DMS153 treated with DMSO at 0.1 percent for 48 hours (cell line): ENCODE data around the gene ERCC6L.

Source experiments
- DNase-seq: peaks from one replicate; lab custom pipeline; 2025; ENCODE audit not compliant: unreplicated experiment; lab: John Stamatoyannopoulos, UW

Gene ERCC6L

DNA sequence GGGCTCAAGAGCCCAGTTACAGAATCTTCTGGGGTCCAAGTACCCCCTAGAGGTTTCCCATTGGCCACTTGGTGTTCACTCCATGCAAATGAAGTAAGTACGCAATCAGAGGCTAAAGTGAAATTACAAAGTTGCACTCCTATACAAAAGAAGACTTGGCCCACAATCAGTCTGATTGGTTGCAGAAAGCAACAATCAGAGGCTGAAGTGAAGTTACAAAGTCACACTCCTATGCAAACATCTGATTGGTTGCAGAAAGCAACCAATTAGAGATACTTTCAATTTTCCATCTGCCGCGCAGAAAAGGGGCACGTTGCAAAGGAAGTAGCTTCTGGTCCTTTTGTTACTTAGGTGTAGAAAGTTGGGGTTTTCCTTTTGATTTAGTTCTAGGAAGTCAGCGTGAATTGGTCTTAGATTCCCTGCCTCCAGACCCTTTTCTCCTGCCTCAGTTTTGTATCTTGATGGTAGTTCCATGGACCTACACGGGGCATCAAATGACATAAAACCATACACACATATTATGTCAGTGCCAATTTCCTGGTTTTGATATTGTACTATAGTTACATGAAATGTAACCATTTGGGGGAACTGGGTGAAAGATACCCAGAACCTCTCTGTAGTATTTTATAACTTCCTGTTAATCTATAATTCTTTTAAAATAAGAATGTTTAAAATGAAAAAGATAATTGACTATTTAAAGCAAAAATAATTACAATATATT lies 69.7 kb downstream of the ERCC6L start:
- DNase-seq: no peak

DNA sequence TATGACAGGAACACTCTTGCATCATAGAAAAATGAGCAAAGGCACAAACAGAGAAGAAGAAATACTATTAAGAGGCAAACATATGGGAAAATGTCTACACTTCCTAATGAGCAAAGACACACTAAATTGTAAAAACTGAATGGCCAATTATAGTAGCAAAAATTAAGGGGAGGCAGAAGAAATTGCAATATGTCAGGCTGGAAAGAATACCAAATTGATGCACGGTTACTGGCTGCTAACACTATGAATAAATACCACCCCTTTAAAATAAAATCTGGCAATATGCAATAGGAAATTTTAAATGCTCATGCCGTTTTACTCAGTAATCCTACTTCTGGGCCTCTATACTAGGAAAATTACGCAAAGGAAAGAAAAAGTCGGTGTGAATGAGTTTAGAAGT lies 73.3 kb downstream of the ERCC6L start:
- DNase-seq: no peak

GRCh38 chrX:72159769-72160168 lies 79.1 kb downstream of the ERCC6L start:
- no peak for DNase-seq

DNA sequence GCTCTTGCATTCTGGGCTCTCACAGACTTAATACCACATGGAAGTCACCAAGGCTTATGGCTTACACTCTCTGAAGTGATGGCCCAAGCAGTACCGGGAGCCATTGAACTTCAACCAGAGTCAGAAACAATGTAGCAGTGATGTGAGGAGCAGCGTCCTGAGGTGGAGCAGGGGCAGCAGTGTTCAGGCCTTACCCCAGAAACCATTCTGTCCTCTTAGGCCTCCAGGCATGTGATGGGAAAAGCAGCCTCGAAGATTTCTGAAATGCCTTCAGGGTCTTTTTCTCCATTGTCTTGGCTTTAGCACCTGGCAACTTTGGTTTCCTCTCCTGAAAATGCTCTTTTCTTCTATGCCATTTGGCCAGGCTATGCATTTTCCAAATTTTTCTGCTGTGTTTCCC lies 80.1 kb downstream of the ERCC6L start:
- no peak for DNase-seq
